SIG-M5 (cell line): ENCODE data around the gene SLC8B1.
"Not testable (repeated sequence)": the region's sequence is repeated elsewhere in the genome, so short reads cannot be mapped to it uniquely, and the experiment has no call there.

Experiments used
- DNase-seq: peaks from one replicate; lab custom pipeline; 2025; lab: John Stamatoyannopoulos, UW

The SLC8B1 gene

GRCh38 chr12:113354192-113354591 lies 19.3 kb upstream of the SLC8B1 start:
- DNase-seq = not testable (repeated sequence)

- DNase-seq = no peak
These were observed 16.2 kb upstream of the SLC8B1 start for GRCh38 chr12:113351089-113351488.

GRCh38 chr12:113348849-113349536 lies 14.1 kb upstream of the SLC8B1 start:
- no peak for DNase-seq

GRCh38 chr12:113347892-113348291 lies 13.0 kb upstream of the SLC8B1 start:
- DNase-seq = no peak

- no peak for DNase-seq
These were observed 12.2 kb upstream of the SLC8B1 start for GRCh38 chr12:113347107-113347506.

- no peak for DNase-seq
These were observed 11.4 kb upstream of the SLC8B1 start for GRCh38 chr12:113346353-113346752.

- no peak for DNase-seq
These were observed 10.4 kb upstream of the SLC8B1 start for GRCh38 chr12:113345318-113345717.

GRCh38 chr12:113341535-113341934 lies 6.6 kb upstream of the SLC8B1 start:
- DNase-seq = no peak

GRCh38 chr12:113340061-113340460 lies 5.2 kb upstream of the SLC8B1 start:
- DNase-seq = no peak

GRCh38 chr12:113339540-113339939 lies 4.6 kb upstream of the SLC8B1 start:
- no peak for DNase-seq

- DNase-seq = no peak
These were observed 778 bp downstream of the SLC8B1 start for GRCh38 chr12:113333877-113334785.

GRCh38 chr12:113333418-113333750 lies 1.5 kb downstream of the SLC8B1 start:
- DNase-seq = no peak

GRCh38 chr12:113332688-113333417 lies 2.1 kb downstream of the SLC8B1 start:
- no peak for DNase-seq

- DNase-seq = no peak
These were observed 4.4 kb downstream of the SLC8B1 start for GRCh38 chr12:113330505-113330904.

- DNase-seq = no peak
These were observed 5.0 kb downstream of the SLC8B1 start for GRCh38 chr12:113329791-113330417.

- no peak for DNase-seq
These were observed 5.7 kb downstream of the SLC8B1 start for GRCh38 chr12:113329022-113329790.

- DNase-seq = no peak
These were observed 6.5 kb downstream of the SLC8B1 start for GRCh38 chr12:113328368-113328889.

GRCh38 chr12:113326775-113327395 lies 8.0 kb downstream of the SLC8B1 start:
- no peak for DNase-seq

GRCh38 chr12:113325916-113326315 lies 9.0 kb downstream of the SLC8B1 start:
- DNase-seq = no peak

GRCh38 chr12:113322343-113322742 lies 12.6 kb downstream of the SLC8B1 start:
- DNase-seq = no peak

GRCh38 chr12:113320401-113320800 lies 14.5 kb downstream of the SLC8B1 start:
- no peak for DNase-seq
